ENCODE data around the gene POU6F2.

Gene POU6F2

DNA sequence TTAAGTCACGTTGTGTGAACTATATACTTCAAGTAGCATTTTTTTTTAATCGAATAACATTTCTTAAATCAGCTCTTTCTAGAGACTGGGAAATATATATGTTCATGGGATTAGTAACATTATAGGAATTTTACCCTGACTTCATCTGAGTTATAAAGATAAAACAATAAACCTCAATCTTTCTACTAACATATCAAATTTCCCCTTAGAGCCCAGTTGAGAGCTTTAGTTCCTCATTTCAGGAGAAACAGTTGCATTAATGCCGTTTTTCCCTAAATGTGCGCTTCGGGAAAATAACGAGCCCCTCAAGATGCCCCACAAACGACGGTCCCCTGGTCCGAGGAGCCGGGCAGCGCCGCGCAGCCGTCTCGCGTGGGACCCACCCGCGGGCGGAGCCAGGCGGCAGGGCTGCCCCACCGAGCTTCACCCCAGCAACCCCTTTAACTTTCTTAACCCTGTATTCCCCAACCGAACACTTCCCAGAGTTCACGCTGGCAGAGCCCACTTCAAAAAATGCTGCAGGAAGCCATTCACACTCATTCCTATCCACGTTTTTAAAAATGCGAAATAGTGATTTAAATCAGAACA lies 436.0 kb downstream of the POU6F2 start:
- no peak for DNase-seq

DNA sequence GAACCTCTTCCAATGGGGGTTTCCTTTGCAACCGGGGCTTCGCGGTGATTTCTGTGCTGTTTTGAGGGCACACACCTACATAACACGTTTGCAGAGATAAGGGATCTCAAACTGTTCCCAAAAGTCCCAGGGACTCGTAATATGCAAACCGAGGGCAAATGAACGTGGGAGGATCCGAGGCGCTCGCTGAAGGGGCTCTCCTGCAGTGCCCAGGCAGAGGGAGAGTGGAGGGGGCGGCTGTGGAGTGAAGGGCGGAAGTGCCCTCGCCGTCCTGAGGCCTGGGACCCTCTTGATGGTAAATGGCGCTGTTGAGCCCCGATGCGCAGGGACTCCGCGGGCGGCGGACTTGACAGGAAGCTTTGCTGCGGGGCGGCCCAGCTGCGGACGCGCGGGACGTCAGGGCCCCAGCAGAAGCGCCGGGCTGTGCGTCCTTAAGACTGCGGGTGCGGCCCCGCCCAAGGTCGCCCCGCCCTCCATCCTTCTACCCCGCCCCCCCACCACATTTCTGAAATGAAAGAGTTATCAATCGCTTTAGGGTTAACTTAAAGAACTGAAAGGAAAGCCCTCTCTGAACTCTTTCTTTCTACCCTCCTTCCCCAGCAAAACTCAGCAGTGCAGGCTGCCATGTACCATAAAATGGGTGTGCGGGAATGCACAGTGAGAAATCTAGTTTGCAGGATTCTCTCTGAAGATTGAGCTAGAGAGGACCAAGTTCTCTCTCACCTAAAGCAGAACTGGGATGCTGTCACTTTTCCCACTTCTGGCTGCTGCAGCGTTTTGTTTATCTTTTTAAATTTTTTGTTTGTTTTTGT lies 436.7 kb downstream of the POU6F2 start:
- DNase-seq, result no peak

DNA sequence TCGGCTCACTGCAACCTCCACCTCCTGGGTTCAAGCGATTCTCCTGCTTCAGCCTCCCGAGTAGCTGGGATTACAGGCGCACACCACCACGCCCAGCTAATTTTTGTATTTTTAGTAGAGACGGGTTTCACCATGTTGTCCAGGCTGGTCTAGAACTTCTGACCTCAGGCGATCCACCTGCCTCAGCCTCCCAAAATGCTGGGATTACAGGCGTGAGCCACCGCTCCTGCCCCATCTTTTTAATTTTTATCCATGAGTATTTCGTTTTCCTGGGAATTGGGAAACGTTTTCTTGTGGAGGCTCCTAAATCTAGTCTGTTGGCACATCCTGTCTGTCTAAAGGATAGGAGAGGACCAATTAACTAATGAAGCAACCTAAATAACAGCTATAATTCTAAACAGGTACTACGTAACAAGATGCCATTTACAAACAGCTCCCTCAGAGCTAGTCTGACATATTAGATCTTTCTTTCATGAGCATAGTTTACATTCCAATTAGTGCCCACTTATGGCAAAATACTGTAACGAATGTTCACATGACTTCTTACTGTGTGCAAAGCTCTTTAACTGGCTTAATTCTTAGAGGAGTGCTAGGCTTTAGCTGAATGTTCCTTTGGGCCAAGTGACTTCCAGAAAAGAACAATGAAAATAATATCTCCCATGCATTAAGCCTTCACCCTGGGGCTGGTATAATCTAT lies 437.5 kb downstream of the POU6F2 start:
- no peak for DNase-seq

DNA sequence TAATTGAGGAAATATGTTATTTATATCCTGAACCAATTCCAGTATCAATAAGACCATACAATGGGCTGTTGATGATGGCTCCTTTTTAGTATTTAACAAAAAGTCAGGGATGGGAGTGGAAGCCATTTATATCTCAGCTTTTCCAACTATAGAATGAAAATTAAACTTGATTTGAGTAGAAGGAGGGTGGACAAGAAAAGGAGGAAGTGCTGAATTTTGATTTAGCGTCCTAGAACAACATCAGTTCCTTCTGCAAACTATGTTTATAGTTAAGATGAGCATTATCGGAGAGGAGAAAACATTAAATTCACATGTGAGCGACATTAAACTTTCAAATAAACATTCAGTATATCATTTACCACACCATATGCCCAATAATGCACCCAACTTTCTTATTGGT lies 439.2 kb downstream of the POU6F2 start:
- DNase-seq, result no peak

DNA sequence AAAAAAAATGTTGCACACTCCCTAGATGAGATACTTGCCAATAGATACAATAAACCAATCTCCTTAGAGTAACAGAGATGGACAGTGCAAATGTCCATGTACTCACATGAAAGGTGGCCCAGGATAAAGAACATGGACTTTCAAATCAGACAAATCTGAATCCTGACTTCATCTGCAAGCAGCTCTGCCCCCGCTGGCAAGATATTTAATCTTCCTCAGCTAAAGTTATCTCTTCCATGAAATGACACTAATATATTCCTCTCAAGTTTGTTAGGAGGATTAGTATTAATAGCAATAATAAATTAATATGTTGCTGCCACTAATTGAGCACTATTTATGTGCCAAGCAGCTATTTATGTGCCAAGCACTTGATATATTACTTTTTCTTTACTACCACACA lies 439.9 kb downstream of the POU6F2 start:
- DNase-seq, result no peak

DNA sequence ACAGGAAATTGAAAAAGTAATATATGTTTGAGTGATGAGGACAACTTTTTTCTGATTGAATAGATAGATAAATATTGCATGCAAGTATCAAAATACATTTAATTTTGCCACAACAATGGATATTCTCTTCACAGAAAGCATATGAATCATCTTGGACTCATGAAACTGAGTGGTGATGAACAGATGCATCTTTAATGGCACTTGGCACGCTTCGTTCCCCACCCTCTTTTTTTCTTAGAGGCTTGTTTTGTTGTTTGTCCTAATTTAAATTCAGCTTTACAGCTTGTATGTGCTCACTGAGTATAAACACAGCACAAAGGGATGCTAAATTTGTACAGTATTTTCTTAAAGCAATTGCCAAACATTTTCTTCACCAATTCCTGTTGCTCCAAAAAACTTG lies 443.5 kb downstream of the POU6F2 start:
- no peak for DNase-seq

DNA sequence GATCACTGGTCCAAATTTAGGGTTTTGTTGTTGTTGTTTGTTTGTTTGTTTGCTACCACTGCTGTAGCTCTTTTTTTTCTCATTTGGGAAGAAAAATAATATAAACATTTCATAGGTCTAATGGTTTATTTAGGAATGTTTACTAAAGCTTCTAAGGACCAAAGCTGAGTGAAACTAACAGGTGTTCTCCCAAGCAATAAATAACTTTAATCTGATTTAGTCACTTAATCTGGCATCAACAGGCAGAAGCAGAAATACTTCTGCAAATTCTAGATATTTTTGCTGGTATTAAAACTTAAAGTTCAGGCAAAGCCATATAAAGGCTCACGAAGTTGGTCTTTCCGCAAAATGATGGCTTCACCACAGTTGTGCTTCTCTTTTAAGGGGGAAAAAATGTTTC lies 444.0 kb downstream of the POU6F2 start:
- DNase-seq, result no peak

DNA sequence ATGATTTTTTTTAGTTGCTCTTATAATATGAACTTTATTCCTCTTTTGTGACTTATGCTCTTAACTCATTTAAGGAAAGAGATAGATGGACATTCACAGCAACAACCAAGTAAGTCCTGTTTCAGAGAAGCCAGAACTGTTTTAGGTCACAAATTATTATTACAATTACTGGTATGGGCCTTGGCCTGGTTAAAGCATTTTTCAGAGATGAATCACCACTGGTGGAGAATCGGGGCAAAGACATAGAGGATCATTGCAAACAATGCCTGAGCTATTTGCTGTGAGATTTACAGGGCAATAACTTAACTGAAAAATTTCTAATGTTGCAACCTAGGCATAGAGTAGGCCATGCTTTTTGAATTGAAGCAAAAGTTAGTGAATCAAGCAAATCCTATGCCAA lies 450.5 kb downstream of the POU6F2 start:
- DNase-seq, result no peak

DNA sequence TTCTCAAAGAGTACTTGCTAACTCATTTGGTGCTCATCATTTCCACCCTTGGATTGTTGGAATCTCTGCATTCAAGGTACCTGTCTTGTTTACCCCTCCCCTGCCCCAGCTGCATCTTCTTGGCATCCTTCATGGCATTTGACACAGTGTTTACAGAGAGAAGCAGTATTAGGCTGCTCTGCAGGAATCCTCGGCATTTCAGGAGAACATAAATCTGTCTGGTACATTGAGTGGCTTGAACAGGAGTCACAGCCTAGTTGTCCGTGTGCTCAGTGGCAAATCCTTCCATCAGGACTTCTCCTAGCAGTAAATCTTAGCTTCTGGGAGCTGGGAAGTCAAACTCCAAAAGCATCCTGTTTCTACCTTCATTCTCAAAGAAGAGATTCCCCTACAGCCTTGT lies 451.7 kb downstream of the POU6F2 start:
- DNase-seq, result no peak

DNA sequence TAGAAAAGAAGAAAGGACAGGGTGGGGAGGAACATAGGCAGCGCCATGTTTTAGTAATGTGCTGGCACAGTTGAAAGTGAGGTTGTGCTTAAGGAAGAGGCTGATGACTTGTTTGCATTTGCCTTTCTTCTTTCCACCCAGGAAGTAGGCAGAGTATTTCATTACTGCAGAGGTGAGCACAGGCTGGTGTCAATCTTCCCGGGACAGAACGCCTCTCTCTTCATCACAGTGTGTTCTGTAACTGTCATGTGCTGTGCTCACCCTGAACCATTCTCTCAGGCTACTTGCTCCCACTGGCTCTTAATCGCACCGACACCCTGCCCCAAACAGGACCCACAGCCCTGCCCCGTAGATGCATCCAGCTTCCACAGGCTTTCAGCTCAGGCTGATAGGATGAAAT lies 452.7 kb downstream of the POU6F2 start:
- DNase-seq, result no peak

DNA sequence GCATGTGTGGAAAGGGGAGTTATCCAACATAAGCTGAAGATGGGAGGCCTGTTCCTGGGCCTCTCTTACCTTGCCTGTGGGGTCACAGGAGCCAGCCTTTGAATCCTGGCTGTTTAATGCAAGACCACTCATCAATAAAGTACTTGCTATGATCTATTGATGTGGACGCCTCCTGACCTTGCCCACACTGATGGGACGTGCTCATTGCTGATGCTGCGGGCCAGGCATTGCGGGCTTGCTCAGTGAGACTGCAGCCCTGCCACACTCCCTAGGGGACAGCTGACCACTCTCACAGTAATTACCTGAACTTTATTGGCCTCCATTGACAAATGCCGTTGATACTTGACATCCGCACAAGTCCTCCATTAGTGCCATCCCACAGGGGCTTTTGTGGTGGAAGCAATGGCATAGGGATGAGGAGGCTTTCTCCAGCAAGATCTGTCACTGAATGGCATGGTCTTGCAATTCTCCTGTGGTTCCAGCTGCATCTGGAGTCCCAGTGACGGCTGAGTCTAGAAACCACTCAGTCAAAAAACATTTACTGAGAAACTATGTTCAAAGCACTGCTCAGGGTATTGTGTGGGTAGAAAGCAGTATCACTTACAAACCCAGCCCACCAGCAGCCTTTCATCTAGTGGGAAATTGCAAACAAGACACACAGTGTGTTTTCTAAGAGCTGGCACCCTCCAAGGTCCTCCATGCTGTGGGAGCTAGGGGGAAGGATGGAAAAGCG lies 453.4 kb downstream of the POU6F2 start:
- no peak for DNase-seq

DNA sequence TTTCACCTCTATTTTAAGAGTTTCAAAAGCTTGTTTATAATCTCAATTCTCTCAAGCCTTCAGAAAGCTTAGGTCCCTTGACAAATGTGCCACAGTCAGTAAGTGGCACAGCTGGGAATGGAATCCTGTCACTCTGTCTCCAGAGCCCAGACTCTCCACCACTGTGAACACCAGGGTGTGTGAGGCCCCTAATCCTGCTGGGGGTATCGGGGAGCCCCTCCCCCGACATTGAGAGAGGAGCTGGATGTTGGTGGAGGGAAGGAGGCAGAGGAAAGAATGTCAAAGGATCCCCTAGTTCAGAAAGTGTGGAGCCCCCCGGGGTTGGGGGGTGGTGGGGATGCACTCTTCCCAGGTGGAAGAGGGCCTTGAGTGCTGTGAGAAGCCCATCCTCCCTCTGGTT lies 454.7 kb downstream of the POU6F2 start:
- DNase-seq, result no peak

DNA sequence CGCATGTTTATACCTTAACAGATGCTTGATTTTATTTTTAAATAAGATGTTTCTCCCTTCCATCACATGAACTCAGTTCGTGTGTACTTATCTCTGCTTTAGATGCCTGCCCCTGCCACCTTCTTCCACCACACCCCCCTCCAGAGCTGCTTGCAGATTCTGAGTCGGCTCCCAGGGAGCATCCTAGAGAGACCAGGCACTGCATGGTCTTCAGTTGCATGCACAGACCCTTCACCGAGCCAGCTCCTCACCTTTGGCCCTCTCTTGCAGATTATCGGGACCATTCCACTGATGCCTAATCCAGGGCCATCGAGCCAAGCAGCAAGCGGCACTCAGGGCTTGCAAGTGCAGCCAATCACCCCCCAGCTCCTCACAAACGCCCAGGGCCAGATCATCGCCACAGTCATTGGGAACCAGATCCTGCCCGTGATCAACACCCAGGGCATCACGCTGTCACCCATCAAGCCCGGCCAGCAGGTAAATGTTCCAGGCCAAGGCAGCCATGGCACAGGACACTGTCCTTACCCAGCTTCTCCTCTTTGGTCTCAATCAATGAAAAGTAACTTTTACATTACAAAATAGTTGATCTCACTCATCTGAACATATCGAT lies 455.2 kb downstream of the POU6F2 start:
- DNase-seq, result no peak

DNA sequence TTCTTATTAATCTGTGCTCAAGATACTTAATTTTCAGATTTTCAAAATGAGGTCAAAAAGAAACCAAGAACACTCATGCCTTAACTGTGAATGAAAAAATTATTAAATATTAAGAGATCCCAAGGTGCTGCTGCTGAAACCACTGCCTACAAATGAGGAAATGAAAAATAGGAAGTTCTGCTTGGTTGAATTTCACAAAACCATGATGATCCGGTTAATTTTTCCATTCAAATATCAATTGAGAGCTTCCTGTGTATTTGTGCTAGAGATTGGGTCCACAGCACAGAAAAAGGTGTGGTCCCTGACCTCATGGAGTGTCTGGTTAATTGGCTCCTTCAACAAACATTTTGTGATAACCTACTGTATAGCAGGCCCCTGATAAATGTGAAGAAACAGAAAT lies 455.8 kb downstream of the POU6F2 start:
- DNase-seq, result no peak

DNA sequence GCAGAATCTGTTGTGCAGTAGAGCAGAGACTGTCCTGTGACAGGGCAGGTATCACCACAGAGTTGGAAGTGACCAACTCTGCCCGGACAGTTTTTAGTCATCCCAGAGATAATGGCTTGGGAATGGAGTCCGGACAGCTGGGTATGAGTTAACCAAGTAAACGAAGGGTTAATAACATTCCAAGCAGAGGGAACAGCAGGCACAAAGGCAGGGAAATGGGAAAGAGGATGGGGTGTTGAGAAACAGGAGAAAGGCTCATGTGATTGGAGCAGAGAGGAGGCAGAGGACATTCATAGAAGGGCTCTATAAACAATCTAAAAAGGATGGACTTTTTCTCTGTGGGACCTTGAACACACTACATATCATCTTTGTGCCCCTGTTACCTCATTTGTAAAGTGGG lies 456.3 kb downstream of the POU6F2 start:
- no peak for DNase-seq

DNA sequence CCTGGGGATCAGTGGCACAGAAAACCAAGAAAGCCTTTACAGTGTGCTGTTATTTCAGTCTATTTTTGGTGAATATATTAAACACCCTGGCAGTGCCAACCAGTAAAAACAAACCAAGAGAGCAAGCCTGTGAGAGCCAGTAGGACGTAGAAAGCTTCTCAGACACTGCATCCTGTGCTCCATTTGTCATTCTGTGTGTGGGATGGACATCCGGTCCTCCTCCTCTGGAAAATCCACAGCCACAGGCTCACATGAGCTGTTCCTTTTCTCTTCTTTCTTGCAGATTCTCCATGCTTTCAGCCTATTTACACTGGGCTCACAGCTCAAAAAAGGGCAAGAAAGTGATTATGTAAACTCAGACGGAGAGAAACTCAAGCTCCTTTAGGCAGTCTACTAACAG lies 468.8 kb downstream of the POU6F2 start:
- DNase-seq, result no peak

DNA sequence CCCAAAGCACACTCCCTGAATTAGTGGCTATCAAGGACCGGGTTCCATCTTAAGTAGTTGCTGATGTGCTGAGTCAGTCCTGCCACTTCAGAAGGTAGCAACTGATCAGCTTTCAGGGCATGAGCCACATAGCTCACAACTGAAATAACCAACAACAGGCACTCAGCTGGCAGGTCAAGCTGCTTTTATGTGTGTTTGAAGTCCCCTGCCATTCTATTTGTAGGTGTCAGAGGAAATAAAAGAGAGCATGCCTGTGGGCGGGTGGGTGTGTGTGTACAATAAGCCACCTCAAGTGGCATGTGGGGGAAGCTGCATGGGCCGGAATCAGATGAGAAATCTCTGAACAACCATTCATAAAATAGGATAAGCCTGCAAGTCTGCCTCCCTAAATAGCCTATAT lies 474.2 kb downstream of the POU6F2 start:
- no peak for DNase-seq

DNA sequence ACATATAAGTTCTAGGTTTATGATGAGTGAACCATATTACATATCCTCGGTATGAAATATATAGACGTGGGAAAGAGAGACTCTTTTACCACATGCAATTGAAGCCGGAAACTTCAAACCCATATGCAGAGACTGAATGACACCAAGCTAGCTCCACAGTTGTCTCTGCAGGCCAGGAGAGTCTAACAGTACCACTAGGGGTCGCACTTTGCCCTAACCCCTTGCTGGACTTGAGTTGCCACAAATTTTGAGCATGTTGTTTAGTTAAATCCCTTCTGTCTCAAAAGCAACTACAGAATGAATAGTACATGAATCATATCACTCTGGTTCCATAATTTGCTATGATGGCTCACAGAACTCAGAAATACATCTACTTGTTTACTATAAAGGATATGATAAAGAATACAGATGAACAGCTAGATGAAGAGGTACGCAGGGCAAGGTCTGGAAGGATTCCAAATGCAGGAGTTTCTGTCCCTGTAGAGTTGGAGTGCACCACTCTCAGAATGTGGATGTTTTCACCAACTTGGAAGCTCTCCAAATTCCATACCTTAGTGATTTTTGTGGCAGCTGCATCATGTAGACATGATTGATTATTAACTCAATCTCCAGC lies 476.1 kb downstream of the POU6F2 start:
- no peak for DNase-seq

DNA sequence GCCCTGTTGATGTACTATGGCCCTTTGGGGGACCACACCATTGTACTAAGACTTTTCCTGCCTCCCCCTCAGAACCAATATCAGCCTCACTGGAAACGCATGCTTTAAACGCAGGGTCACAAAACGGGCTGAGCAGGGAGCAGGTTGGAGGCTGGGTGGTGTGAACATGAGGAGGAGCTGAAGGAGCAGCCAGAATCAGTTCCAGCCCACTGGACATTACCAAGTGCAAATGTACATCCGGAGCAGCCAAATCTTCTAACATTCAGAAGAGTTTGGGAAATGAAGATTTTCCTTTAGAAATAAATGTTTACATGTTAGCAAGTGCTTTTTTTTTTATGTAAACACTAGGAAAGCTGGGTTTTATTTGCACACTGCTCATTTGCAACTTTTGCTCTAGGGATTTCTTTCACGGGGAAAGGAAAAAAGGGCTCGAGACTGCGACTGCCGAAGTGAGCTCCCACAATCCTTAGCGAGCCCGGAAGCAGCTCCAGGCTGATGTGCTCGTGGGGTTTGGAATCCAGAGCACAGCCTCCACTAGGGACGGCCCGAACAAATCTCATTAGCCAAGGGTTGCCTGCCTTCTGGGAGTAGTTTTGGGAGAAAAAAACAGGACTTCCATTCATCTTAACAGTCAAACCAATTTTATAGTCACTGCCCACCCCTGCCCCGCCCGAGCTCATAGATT lies 480.5 kb downstream of the POU6F2 start:
- no peak for DNase-seq

DNA sequence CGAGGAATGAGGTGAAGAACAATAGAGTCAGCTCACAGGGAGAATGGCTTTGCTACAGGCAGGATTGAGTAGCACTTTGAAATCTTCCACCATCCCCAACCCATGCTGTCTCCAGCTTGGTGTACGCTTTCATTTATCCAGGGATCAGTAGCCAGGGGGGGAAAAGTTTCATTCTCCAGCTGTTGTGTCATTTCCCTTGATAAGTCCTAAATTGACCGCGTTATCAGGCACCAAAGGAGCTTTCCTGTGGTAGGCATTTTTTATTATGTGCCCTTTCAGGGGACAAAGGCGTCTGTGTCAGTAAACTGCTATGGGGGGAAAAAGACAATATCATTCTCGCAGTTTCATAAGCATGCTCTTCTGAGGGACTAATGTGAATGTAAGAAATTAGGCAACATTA lies 481.9 kb downstream of the POU6F2 start:
- DNase-seq, result no peak

DNA sequence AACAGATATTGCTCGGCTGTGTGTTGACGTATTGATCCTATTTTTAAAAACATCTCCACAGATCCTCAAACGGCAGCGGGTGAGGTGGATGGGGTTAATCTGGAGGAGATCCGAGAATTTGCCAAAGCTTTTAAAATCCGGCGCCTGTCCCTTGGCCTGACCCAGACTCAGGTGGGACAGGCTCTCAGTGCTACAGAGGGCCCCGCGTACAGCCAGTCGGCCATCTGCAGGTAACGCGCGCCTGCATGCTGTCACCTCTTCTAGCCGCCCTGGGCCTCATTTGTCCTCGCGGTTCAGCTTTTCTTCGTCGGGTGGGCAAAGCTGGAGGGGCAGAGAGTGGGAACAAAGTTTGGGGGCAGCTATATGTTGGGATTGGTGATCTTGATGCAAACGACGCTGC lies 482.8 kb downstream of the POU6F2 start:
- DNase-seq, result no peak

DNA sequence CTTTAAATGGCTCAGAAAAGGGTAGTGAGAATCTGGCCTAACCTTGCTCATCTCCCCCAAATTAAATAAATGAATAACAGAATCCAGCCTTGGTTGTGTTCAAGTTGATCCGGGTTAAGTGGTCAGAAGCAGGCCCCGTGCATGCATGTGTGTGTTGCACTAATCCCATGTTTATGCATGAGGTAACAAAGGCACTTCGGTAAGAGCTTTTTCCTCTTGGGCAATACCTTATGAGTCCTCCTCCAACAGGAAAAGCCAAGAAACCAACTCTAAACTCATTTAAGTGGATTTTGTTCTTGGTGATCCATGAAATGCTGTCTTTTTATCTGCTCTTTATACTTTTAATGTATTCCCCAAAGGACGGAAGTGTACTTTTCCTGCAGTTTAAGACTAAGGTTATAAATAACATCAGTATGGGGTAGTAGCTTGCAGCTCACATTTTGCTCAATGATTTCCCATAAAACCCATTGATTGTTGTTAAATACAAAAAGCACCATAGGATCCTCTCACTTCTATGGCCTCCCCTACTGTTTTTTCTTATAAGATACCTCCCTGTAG lies 483.6 kb downstream of the POU6F2 start:
- no peak for DNase-seq

Measured in NCI-H187 (cell line).